ENCODE results near the gene TMEM81.

- TF ChIP-seq CTCF (IDR thresholded peaks at IDR 0.05) (no peak), POLR2AphosphoS5 (IDR thresholded peaks at IDR 0.05) (no peak)
These were observed 39.5 kb downstream of the TMEM81 start for GRCh38 chr1:205044741-205045140.

All from gastroesophageal sphincter (tissue), 3 donors.